GM18519 (cell line): ENCODE data around the gene EFCAB8.
"Not testable (repeated sequence)": the region's sequence is repeated elsewhere in the genome, so short reads cannot be mapped to it uniquely, and the experiment has no call there.

Source experiments
- ATAC-seq: cut with Tn5 transposase; IDR thresholded peaks from one replicate; pipeline ENCODE4 v1.9.1; 2021; ENCODE audit warnings: mild to moderate bottlenecking, moderate library complexity; ENCODE audit not compliant: unreplicated experiment, low FRiP score

Gene EFCAB8

DNA sequence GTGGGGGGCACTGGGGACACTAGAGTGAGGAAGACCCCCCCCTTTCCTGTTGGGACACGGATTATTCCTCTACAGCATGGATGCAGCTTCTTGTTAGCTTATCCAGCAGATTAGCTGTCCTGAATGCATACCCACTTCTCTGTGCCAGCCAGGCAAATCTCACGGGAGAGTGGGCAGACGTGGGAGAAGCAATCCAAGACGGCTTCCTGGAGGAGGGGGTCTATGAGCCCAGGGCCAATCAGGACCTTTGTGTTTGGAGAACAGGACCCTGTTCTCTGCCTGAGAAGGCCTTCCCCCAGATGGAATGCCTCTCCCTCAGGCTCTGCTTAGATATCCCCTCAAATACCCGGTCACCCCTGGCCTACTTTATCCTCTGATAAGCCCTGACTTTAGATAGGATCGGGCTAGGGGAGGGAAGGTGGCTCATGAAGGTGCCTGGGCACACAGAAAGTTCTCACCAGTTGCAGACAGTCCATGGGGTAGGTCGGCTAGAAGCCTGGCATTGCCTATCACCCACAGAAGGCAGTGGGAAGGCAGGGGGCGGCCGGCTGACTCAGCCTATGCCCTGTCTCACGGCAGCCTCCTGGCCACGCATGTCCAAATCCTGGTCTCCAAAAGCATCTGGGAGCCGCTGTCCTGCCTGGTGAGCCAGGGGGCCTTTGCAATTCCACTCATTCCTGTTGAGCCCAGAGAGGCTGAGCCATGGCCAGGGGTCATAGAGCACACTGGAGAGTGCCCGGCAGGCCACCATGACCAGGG lies 110.8 kb downstream of the EFCAB8 start:
- no peak for ATAC-seq

GRCh38 chr20:32970115-32970972 lies 111.6 kb downstream of the EFCAB8 start:
- ATAC-seq = no peak

DNA sequence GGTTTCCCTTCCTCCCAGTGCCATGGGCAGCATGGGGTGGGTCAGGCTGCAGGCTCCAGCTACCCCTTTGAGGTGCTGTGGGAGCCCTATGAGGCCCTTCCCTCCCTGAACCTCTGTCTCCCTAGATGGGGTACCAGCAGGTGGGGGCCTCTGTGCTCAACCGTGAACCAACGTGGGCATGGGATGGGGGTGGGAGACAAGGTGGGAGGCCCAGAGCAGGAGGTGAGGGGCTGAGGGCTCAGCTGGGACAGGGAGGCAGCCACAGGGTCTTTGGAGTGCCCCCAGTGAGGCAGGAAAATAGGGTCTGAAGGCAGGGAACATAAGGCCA lies 112.2 kb downstream of the EFCAB8 start:
- ATAC-seq = no peak

DNA sequence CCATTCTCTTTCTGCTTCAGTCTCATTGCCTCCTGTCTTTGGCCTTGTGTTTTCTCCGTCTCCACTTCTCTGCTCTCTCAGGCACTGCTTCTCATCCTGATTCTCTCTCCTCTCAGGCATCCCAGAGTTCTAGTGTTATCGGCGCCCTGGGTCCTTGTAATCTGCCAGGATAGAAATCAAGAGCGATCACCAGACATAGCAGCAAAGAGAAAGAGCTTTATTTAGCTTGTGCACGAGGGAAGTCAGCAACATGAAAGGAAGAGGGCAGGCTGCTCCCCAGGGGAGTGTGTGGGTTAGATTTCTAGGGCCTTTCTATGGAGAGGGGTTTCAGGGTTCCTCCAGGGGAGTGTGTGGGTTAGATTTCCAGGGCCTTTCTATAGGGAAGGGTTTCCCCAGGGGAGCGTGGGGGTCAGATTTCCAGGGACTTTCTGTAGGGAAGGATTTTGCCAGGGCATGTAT lies 113.0 kb downstream of the EFCAB8 start:
- no peak for ATAC-seq

DNA sequence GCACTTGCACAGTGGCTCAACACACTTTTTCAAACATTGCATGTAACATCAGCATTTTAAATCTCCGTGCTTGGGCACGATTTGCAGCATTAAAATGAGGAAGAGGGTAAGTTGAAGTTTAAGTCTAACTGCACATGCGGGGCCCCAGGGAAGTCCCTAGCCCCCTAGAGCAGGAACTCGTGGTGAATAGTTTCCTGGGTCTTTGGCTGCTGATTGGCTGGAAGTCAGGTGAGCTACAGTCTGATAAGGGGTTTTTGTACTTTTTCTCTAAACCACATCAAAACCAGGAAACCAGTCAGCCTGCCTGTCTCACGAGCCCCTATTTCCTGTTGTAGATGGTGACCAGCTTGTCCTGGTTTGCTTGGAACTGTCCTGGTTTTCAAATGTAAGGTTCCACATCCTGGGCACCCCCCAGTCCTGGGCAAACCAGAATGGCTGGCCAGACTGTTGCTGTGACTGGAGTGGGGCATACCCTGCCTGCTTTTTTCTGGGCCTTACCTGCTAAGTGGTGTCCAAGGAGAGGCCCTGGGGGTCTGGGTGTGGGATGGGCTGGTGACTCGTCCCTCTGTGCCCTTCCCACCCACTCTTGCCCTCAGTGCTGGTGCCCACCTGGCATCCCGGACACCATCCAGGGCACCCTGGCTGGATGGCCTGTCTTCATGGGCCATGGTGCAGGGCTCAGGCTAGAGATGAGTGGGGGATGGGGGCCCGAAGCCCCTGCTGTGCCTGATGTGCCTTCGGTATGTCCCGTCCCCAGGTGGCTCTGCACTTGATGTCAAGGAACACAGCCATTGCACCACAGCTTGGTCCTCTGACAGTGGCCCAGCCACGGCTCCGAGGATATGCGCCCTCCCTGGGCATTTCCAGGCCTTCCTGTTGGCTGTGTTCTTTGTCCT lies 113.7 kb downstream of the EFCAB8 start:
- peak; percentile 71 for ATAC-seq

GRCh38 chr20:32973077-32973717 lies 114.5 kb downstream of the EFCAB8 start:
- no peak for ATAC-seq

GRCh38 chr20:32974204-32975064 lies 115.7 kb downstream of the EFCAB8 start:
- ATAC-seq = not testable (repeated sequence)

DNA sequence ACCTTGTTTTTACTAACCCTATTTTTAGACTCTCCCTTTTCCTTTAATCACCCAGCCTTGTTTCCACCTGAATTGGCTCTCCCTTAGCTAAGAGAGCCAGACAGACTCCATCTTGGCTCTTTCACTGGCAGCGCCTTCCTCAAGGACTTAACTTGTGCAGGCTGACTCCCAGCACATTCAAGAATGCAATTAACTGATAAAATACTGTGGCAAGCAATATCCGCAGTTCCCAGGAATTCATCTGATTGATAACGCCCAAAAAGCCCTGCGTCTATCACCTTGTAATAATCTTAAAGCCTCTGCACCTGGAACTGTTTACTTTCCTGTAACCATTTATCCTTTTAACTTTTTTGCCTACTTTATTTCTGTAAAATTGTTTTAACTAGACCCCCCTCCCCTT lies 116.4 kb downstream of the EFCAB8 start:
- not testable (repeated sequence) for ATAC-seq

- no peak for ATAC-seq
These were observed 117.3 kb downstream of the EFCAB8 start for GRCh38 chr20:32975698-32976674.

DNA sequence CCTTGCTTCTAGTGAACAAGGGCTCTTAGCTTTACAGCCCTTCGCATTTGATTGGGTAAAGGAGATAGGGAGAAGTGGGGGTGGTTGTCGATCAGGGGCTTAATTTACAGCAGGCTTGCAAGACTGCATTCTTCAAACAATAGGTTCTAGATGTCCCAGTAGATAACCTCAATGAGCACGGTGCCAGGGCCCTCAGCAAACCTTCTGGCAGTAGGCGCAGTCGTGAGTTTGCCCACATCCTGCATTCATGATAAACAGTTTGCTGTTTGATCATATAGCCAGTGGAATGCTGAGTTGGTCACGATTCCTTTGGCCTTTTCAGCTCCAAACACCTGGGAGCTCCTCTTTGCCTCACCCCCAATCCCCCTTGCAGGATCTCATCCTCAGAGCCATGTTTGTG lies 118.0 kb downstream of the EFCAB8 start:
- ATAC-seq = no peak

DNA sequence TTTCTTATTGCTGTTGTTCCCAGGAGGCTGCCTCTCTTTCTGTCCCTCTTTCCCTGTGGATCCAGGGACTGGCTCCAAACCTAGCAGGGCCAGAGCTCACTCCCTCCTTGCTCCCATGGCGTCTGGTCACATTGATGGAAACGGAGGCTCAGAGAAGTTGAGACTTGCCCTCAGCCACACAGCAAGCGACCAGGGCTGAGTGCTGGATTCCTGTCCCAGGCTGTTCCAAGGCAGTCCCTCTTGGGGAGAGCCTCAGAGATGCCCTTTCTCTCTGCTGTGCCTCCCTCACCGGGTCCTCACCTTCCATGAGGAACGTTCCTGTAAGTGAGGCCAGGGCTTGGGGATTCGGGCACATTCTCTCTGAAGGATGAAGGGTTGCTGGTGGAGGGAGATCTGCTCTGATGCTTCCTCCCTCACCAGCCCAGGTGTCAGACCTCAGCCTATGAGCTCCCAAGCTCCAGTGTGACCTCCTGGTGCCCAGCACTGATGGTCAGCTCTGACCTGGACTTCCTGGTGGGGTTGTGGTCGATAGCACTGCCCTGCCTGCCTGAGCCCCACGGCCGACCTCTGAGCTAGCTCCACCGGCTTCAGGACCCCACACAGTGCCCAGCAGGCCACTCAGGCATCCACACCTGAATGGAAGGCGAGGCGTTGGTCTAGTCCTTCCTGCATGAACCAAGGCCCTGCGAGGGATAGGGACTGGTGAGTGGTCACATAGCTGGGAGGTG lies 118.7 kb downstream of the EFCAB8 start:
- ATAC-seq = no peak

GRCh38 chr20:32978009-32978335 lies 119.2 kb downstream of the EFCAB8 start:
- ATAC-seq = no peak

- ATAC-seq = no peak
These were observed 120.7 kb downstream of the EFCAB8 start for GRCh38 chr20:32979201-32979998.

DNA sequence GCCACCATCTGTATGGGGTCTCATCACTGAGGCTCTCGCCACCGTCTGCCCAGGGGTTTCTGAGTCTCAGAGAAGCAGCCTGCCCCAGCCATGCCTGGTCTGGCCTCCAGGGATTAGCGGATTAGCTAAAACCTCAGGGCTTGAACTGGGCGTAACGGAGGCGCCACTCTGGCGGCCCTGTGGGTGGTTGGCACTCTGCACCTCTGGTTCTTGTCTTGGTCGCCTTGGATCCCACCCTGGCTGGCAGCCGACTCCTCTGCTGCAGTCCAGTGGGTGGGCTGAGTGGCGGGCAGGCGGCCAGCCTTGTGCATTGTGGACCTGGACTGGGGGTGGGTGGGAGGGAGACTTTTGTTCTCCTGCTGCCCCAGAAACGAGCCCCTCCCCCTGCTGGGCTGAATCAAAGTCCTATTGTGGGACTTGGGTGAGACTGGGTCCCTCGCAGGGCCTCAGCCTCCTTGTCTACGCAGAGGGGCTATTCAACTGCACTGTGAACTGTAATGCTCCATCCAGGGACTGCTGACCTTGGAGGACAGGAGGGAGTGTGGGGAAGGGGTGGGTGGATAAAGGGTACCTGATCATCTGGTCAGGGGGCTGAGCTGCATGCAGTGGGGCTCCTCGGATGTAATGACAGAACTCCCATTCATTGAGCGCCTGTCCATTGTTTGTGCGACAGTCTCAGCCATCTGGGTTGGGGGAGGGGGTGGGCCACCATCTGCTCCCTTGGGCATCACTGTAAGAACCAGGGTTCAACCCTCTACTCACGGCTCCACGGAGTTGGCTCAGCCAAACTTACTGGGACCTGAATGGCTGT lies 121.6 kb downstream of the EFCAB8 start:
- ATAC-seq = no peak

- ATAC-seq = no peak
These were observed 122.3 kb downstream of the EFCAB8 start for GRCh38 chr20:32980990-32981389.
